GM23338 (cell line): ENCODE results near the gene GGT5. TPM values are rescaled to one million over a fixed set of nuclear protein-coding genes. Genes with fewer than 3 reads are reported as not detected.
A peak's percentile ranks its signal among the peaks of the same experiment; 100 is the strongest.
"Not testable (repeated sequence)": the region's sequence is repeated elsewhere in the genome, so short reads cannot be mapped to it uniquely, and the experiment has no call there.

Source experiments
- ATAC-seq: fragments of 200-7000 bp; cut with Tn5 transposase; 3 replicates; pipeline ENCODE4 v1.9.1; 2020
- DNase-seq: peaks from one replicate; pipeline ENCODE4 v3.0.0-alpha.2; 2015; ENCODE audit warnings: low spot score
- H2AFZ ChIP-seq: fragments of 200-600 bp; sonication (generic); 2 replicates; pipeline ENCODE4 v1.8.0; 2016; ENCODE audit warnings: antibody characterized with exemption, mild to moderate bottlenecking, moderate library complexity
- H3F3A ChIP-seq: fragments of 200-600 bp; sonication (generic); replicated peaks from 2 replicates; pipeline ENCODE4 v1.8.0; 2017; ENCODE audit warnings: antibody characterized with exemption, mixed run types, low read depth
- H3K27ac ChIP-seq: fragments of 200-600 bp; sonication (generic); 2 replicates; pipeline ENCODE4 v1.6.1; 2016; ENCODE audit warnings: low read depth
- H3K27me3 ChIP-seq: fragments of 200-600 bp; sonication (generic); 2 replicates; pipeline ENCODE4 v1.8.0; 2016; ENCODE audit warnings: mild to moderate bottlenecking, mixed run types, moderate library complexity; ENCODE audit not compliant: insufficient read depth
- H3K36me3 ChIP-seq: fragments of 200-600 bp; sonication (generic); 2 replicates; pipeline ENCODE4 v1.8.0; 2016; ENCODE audit warnings: mild to moderate bottlenecking; ENCODE audit not compliant: insufficient read depth
- H3K4me1 ChIP-seq: fragments of 200-600 bp; sonication (generic); 2 replicates; pipeline ENCODE4 v1.8.0; 2016; ENCODE audit warnings: mild to moderate bottlenecking, moderate library complexity; ENCODE audit not compliant: insufficient read depth
- H3K4me2 ChIP-seq: fragments of 200-600 bp; sonication (generic); 2 replicates; pipeline ENCODE4 v1.7.1; 2017; ENCODE audit warnings: mixed run types
- H3K4me3 ChIP-seq: fragments of 200-600 bp; sonication (generic); 2 replicates; pipeline ENCODE4 v1.6.1; 2016; ENCODE audit warnings: mixed run types
- H3K79me2 ChIP-seq: fragments of 200-600 bp; sonication (generic); replicated peaks from 2 replicates; pipeline ENCODE4 v1.8.0; 2017; ENCODE audit warnings: mild to moderate bottlenecking; ENCODE audit not compliant: insufficient read depth
- H3K9me2 ChIP-seq: fragments of 200-600 bp; sonication (generic); 2 replicates; pipeline ENCODE4 v1.8.0; 2017; ENCODE audit not compliant: insufficient read depth
- H4K20me1 ChIP-seq: fragments of 200-600 bp; sonication (generic); replicated peaks from 2 replicates; pipeline ENCODE4 v1.8.0; 2017; ENCODE audit warnings: mild to moderate bottlenecking; ENCODE audit not compliant: insufficient read depth
- H3K27ac Mint-ChIP-seq: 2 replicates; pipeline ENCODE4 v1.8.0; 2020; ENCODE audit warnings: inconsistent platforms, mild to moderate bottlenecking, moderate library complexity, mixed read lengths
- H3K27me3 Mint-ChIP-seq: 3 replicates; pipeline ENCODE4 v1.8.0; 2022; ENCODE audit warnings: low read depth, mild to moderate bottlenecking, moderate library complexity, mixed read lengths, inconsistent platforms; ENCODE audit not compliant: insufficient read depth, poor library complexity
- H3K36me3 Mint-ChIP-seq: 3 replicates; pipeline ENCODE4 v1.8.0; 2021; ENCODE audit warnings: low read depth, mild to moderate bottlenecking, inconsistent platforms, moderate library complexity, mixed read lengths
- H3K4me1 Mint-ChIP-seq: 3 replicates; pipeline ENCODE4 v1.8.0; 2020; ENCODE audit warnings: mild to moderate bottlenecking, inconsistent platforms, mixed read lengths
- H3K4me3 Mint-ChIP-seq: 3 replicates; pipeline ENCODE4 v1.8.0; 2021; ENCODE audit warnings: moderate library complexity, mild to moderate bottlenecking, inconsistent platforms, mixed read lengths
- H3K9me3 Mint-ChIP-seq: 3 replicates; pipeline ENCODE4 v1.8.0; 2020; ENCODE audit warnings: moderate library complexity, mild to moderate bottlenecking, inconsistent platforms, mixed read lengths
- ZNF114 ChIP-seq: fragments of 250-450 bp; sonication (Bioruptor Pico); IDR thresholded peaks from 2 replicates; pipeline ENCODE4 v1.5.0; 2020; ENCODE audit warnings: mild to moderate bottlenecking, moderate library complexity
- polyA plus RNA-seq: library from polyadenylated mRNA; unstranded; fragments of >200 nt; fragmentation: Nextera tagmentation; extraction: Ambion mirVana; gene quantifications from 2 replicates; pipeline ENCODE4 v1.2.1, GENCODE V29; 2016
- total RNA-seq: library from RNA; depleted of rRNA; stranded (reverse); fragments of >200 nt; shearing (Covaris generic); gene quantifications from 2 replicates; pipeline ENCODE4 v1.2.3, GENCODE V29; 2014
- TF ChIP-seq, protein P1 (sequence below): IDR thresholded peaks from 2 replicates; pipeline ENCODE4 v1.6.1; 2016; ENCODE audit warnings: antibody characterized with exemption
- TF ChIP-seq, protein P2 (sequence below), 2 experiments: fragments of 200-600 bp in 1 of 2; sonication (generic) in 1 of 2; conservative IDR thresholded peaks; 2 replicates each; pipeline versions ENCODE4 v1.5.1 to v1.6.1; 2016 to 2017; ENCODE audit warnings: antibody characterized with exemption in 2 of 2, low read depth in 2 of 2, mild to moderate bottlenecking in 2 of 2, moderate library complexity in 1 of 2

GGT5 gene
- total and polyA plus RNA-seq, 2 experiments from 2014 or later = not detected

DNA sequence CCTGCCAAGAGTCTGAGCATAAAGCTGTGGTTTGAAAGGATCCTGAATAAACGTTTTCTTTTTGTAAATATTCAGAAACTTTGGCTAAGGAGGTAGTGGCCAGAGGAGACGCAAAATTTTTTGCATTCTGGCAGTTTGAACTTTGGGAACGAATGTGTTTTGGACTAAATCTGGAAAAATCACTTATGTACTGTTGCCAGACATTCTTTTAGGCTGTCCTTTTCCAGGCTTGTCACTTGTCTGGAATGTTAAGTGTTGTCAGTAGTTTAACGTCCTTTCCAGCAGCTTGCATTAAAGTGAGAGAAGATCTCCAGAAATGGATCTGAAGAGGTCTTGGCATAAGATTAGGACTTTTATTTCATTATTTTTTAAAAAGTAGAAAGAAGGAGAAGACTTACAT lies 44.2 kb upstream of the GGT5 start:
- no peaks in the 10 kb centered on the region for H3F3A ChIP-seq
- H3K79me2 ChIP-seq = peaks cover 88% of the 10 kb centered on the region
- Mint-ChIP-seq H3K9me3 (no peaks in the 10 kb centered on the region), H3K4me1 (peaks cover 36% of the 10 kb centered on the region), H3K27me3 (peaks cover 1% of the 10 kb centered on the region), H3K4me3 (no peak overlapping the region), H3K27ac (no peak overlapping the region), H3K36me3 (no peaks in the 10 kb centered on the region)
- peaks cover 42% of the 10 kb centered on the region for H4K20me1 ChIP-seq
- no peaks in the 10 kb centered on the region for H3K27me3 ChIP-seq
- peak overlapping the region; percentile 13; the same call in 1 of the 2 replicates for H3K27ac ChIP-seq
- H3K4me2 ChIP-seq = no peak overlapping the region
- peaks cover 22% of the 10 kb centered on the region for H3K4me1 ChIP-seq
- no peaks in the 10 kb centered on the region for H3K36me3 ChIP-seq
- TF ChIP-seq, protein P1, sequence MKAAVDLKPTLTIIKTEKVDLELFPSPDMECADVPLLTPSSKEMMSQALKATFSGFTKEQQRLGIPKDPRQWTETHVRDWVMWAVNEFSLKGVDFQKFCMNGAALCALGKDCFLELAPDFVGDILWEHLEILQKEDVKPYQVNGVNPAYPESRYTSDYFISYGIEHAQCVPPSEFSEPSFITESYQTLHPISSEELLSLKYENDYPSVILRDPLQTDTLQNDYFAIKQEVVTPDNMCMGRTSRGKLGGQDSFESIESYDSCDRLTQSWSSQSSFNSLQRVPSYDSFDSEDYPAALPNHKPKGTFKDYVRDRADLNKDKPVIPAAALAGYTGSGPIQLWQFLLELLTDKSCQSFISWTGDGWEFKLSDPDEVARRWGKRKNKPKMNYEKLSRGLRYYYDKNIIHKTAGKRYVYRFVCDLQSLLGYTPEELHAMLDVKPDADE = no peak
- no peak for TF ChIP-seq ZNF114 (CRISPR knock-in tag)
- TF ChIP-seq, protein P2, sequence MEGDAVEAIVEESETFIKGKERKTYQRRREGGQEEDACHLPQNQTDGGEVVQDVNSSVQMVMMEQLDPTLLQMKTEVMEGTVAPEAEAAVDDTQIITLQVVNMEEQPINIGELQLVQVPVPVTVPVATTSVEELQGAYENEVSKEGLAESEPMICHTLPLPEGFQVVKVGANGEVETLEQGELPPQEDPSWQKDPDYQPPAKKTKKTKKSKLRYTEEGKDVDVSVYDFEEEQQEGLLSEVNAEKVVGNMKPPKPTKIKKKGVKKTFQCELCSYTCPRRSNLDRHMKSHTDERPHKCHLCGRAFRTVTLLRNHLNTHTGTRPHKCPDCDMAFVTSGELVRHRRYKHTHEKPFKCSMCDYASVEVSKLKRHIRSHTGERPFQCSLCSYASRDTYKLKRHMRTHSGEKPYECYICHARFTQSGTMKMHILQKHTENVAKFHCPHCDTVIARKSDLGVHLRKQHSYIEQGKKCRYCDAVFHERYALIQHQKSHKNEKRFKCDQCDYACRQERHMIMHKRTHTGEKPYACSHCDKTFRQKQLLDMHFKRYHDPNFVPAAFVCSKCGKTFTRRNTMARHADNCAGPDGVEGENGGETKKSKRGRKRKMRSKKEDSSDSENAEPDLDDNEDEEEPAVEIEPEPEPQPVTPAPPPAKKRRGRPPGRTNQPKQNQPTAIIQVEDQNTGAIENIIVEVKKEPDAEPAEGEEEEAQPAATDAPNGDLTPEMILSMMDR (conservative IDR thresholded peaks at IDR 0.05; ENCODE audit: low read depth in 2 of 2) = no peak
- DNase-seq = no peak
- ATAC-seq = no peak
- no peak overlapping the region for H2AFZ ChIP-seq
- H3K4me3 ChIP-seq = no peak overlapping the region
- no peaks in the 10 kb centered on the region for H3K9me2 ChIP-seq

DNA sequence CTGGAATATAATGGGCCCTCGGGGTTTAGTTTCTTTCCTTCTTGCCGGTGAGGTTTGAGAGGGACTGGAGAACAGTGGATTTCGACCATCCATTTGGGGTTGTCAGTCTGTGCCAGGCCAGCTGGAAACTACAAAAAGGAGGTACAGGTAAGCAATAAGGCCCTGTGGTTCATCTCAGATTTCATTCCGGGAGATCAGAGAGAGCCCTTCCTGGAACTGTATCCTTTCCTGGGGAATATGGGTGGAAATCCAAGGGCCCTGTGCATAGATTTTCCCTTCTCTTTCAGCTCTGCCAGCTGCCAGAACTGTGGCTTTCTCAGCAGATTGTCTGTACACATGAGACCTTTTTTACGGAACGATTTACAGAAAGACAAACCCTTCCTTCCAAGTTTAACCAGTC lies 42.9 kb upstream of the GGT5 start:
- H3K4me1 Mint-ChIP-seq = peaks cover 39% of the 10 kb centered on the region
- not testable (repeated sequence) for H3K27ac ChIP-seq

DNA sequence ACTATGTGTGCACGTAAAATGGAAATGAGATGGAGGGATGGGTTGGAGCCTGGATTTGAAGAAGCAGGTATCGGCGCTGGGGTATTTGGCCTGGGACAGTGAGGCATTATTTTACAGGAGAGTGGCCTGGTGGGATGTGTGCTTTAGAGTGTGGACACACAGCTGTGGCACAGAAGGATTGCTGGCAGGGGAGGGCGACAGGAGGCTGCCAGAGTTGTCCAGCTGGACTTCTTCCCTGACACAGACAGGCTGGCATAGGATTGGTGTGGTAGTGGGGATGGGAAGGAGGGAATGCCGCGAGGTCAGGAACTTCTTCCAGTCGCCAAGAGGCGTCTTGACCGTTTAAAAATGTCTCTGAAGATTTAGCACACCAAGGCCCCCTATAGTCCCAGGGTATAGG lies 42.3 kb upstream of the GGT5 start:
- peaks cover 39% of the 10 kb centered on the region for H3K4me1 Mint-ChIP-seq
- not testable (repeated sequence) for H3K9me2 ChIP-seq, H3K4me2 ChIP-seq, ATAC-seq, H2AFZ ChIP-seq, H3K36me3 ChIP-seq, H3K4me3 ChIP-seq, H3F3A ChIP-seq, H3K27me3 Mint-ChIP-seq, DNase-seq, H3K27ac ChIP-seq, H3K4me3 Mint-ChIP-seq, H3K36me3 Mint-ChIP-seq, H3K9me3 Mint-ChIP-seq, H3K27ac Mint-ChIP-seq, H3K27me3 ChIP-seq
- peaks cover 22% of the 10 kb centered on the region for H3K4me1 ChIP-seq
- H4K20me1 ChIP-seq = peaks cover 46% of the 10 kb centered on the region
- peaks cover 96% of the 10 kb centered on the region for H3K79me2 ChIP-seq

More for the DNA sequence above, 42.9 kb upstream of the GGT5 start:
- Histone ChIP-seq H3K4me1 (peaks cover 22% of the 10 kb centered on the region), H4K20me1 (peaks cover 44% of the 10 kb centered on the region), H3K79me2 (peaks cover 94% of the 10 kb centered on the region)
- not testable (repeated sequence) for H3K4me3 ChIP-seq, H2AFZ ChIP-seq, H3K4me2 ChIP-seq, H3K9me3 Mint-ChIP-seq, H3K36me3 ChIP-seq, H3F3A ChIP-seq, H3K27me3 ChIP-seq, H3K36me3 Mint-ChIP-seq, H3K27ac Mint-ChIP-seq, DNase-seq, ATAC-seq, H3K27me3 Mint-ChIP-seq, H3K9me2 ChIP-seq, H3K4me3 Mint-ChIP-seq
